ENCODE data around the gene ARHGAP27. TPM values are rescaled to one million over a fixed set of nuclear protein-coding genes. Genes with fewer than 3 reads are reported as not detected.
A peak's percentile ranks its signal among the peaks of the same experiment; 100 is the strongest.

The ARHGAP27 gene
- total and polyA plus RNA-seq, 2 of the 13 experiments (the other 11 are each of a cell fraction or from before 2014, with no cell fraction given), result 15.5 to 18.9 TPM

- TF ChIP-seq ZNF574 (CRISPR knock-in tag; IDR thresholded peaks at IDR 0.05), result 0 out of 2 replicates have a peak, but pooled peaks have one; percentile 1
- TF ChIP-seq ZHX1 (CRISPR knock-in tag; IDR thresholded peaks at IDR 0.05; ENCODE audit: low read depth), result no peak
- TF ChIP-seq NONO (IDR thresholded peaks at IDR 0.05), result no peak
- 0 out of 2 replicates have a peak, but pooled peaks have one; percentile 34 for TF ChIP-seq NONO (CRISPR knock-in tag; conservative IDR thresholded peaks at IDR 0.05)
- TF ChIP-seq ZMAT3 (CRISPR knock-in tag; conservative IDR thresholded peaks at IDR 0.05), result no peak
- TF ChIP-seq MTA1 (CRISPR knock-in tag; IDR thresholded peaks at IDR 0.05; ENCODE audit: borderline replicate concordance), result 0 out of 2 replicates have a peak, but pooled peaks have one; percentile 4
- no peak for TF ChIP-seq ZNF646 (CRISPR knock-in tag; IDR thresholded peaks at IDR 0.05)
- 0 out of 2 replicates have a peak, but pooled peaks have one; percentile 9 for TF ChIP-seq ZBTB38 (CRISPR knock-in tag; IDR thresholded peaks at IDR 0.05)
These were observed 36.9 kb downstream of the ARHGAP27 start (continued) for GRCh38 chr17:45395569-45396415.

All from HepG2 (cell line).